Activated effector memory CD4-positive, alpha-beta T cell treated with anti-CD3 and anti-CD28 coated beads, Interleukin-2, amount 50 U/mL, for 16 hours (primary cell): ENCODE data around the gene MYDGF.
A peak's percentile ranks its signal among the peaks of the same experiment; 100 is the strongest.
"Not testable (repeated sequence)": the region's sequence is repeated elsewhere in the genome, so short reads cannot be mapped to it uniquely, and the experiment has no call there.

Experiments used
- DNase-seq: peaks from one replicate; pipeline ENCODE4 v3.0.0-alpha.2; 2020

Gene MYDGF

DNA sequence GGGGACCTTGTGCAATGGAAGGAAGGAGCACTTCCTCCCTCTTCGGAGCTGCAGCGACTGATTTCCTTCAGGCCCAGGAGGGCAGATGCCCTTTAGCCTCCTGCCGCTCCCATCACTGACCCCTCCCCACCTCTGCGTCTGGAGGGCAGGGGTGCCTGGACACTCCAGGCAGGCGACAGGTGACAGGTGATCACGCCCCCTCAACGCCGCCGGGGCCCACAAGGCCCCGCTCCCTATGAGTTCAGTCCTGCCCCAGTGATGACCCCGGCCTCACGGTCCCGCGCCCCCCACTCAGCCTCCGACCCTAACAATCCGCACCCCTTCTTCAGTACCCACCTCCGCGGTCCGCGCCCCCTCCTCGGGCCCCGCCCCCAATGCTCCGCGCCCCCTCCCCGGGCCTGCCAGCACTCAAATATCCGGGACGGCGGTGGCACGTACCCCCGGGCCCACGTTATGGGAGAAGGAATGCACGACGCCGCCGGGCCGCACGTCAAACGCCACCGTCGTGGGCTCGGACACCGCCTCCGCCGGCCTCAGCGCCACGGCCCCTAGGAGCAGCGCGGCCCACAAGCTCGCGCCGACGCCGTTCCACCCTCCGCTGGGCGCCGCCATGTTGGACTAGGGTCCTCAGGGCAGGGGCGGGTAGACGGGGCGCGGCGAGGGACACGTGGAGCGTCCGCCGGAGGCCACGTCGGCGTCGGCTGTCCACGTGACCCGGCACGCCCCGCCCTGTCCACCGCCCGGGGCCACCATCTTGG, at the start of gene MYDGF:
MYDGF (minus strand) TSS at position 620 of the 758 bp plus-strand sequence; CDS start at position 612, 8 bp downstream.
- DNase-seq, result peak; percentile 98

DNA sequence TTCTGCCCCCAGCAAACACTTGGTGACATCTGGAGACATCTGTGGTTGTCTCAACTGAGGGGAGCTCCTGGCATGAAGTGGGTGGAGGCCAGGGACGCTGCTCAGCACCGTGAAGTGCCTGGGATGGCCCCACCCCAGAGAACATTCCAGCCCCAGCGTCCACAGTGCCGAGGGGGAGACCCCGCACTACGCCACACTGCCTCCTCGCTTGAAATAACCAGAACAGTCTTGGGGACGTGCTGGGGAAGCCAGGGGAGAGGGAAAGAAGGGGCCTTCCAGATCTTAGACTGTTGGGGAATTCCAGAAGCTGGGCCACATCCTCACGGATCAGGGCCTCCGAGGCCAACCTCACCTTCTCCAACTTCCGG, 49.3 kb upstream of the MYDGF start:
- no peak for DNase-seq

DNA sequence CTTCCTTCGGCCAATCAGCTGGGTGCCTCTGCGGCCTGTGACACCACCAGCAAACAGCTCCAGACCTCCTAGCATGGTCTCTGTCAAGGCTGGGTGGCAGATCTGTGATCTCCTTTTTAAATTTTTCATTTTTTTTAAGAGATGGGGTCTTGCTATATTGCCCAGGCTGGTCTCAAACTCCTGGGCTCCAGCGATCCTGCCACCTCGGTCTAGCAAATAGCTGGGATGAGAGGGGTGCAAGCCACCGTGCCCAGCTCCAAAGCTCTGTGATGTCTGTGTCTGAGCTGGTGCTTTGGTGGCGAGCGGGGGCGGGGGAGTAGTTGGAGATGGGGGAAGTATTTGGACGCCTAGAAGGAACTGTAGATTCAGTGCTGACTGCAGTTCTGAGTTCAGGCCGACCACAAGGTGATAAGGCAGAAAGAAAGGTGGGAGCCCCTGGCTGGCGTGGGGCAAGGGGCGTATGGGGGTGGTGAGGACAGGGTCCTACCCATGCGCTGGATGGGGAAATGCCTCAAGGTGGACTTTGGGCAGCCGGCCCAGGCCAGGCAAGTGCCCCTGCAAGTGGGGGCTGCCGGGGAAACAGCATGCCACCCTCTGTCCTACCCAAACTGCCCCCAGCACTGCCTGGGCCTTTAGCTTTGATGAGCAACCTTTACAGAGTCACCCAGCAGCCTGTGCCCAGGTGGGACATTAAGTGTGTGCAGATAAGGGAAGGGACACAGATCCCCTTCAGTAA, 48.0 kb upstream of the MYDGF start:
- DNase-seq, result no peak

DNA sequence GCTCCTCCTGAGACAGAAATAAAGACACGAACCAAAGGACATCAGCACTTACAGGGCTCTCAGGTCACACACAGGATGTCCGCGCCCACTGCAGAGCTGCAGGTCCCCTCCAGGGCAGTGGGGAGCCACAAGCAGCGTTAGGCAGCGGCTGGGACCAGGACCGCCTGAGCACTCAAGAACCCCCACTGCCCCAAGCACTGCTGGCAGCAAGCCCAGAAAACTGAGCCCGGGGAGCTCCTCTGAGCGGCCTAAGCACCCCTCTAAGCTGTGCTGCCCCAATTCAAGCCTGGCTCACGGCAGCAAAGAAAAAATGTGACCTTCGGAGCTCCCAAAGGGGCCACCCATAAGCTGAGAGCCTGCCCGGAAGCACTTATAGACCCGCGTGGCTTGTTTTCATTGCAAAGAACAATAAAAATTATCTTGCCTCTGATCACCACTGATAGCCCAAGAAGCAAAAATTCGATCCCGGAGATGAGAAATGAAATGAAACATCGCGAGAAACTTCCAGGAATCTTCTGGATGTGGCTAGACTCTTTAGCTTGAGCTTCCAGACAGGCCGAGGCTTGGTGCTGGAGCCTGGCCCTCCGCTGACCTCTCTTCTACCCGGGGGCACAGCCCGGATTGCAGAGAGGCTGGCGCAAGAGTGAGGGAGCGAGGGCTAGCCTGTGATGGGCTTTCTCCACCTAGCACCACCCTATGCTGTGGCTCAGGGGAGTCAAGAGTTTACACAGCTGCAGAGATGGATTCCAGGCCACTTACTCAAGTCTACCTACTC, 47.2 kb upstream of the MYDGF start:
- DNase-seq, result no peak

DNA sequence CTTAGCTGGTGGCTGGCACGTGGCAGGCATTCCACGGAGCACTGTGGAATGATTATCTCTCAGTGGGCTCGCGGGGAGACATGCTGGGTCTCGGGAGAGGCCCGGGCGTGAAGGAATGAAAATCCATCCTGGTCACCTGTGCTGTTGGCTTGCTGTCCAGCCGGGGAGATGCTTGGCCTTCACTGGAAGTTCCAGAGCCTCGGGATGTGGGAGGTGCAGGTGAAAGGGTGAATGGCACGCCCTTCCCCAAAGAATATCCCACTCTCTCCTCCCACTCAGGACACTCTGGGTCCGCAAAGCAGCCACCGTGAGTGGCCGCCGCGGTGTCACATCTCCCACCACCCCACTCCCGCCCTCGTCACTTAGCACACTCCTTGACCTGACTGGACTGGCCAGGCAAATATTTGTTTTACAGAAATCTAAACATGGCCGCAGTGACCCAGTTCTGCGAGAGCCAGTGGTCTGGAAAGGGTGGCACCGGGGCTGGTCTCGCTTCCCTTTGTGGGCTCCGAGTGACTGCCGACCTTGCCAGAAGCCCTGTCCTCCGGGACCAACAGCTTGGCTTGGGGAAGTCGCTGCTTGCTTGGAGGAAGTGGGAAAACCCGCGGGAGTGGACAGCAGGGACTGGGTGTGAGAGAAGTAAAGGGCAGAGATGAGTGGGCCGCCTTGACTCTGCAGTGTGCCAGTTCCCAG, 45.5 kb upstream of the MYDGF start:
- DNase-seq, result no peak

DNA sequence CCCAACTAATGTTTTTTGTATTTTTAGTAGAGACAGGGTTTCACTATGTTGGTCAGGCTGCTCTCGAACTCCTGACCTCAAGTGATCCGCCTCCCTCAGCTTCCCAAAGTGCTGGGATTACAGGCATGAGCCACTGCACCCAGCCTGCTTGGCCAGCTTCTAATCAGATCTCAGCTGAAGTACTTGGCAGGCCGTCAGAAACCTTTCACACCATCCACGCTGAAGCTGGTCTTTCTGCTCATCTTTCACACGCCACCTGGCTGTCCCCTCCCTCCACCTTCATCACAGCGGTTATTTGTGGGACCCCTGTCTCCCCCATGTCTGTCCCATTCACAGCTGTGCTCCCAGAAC, 45.0 kb upstream of the MYDGF start:
- not testable (repeated sequence) for DNase-seq

DNA sequence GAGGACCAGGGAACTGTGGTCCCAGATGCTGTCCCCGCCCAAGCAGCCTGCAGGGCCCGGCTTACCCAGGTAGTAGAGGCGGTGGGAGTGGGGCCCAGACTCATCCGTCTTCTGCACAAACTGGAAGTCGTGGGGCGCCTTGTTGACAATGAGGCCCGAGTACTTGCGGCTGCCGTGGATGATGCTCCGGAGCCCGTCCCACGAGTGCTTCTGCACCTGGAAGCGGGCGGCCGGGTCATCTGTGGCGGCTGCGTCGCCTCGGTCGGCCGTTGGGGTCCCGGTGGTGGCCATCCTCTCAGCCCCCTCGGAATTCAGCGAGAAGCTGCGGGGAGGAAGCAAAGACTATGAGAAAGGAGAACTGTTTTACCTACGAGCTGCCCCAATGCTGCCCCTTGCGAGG, 43.9 kb upstream of the MYDGF start:
- DNase-seq, result no peak

DNA sequence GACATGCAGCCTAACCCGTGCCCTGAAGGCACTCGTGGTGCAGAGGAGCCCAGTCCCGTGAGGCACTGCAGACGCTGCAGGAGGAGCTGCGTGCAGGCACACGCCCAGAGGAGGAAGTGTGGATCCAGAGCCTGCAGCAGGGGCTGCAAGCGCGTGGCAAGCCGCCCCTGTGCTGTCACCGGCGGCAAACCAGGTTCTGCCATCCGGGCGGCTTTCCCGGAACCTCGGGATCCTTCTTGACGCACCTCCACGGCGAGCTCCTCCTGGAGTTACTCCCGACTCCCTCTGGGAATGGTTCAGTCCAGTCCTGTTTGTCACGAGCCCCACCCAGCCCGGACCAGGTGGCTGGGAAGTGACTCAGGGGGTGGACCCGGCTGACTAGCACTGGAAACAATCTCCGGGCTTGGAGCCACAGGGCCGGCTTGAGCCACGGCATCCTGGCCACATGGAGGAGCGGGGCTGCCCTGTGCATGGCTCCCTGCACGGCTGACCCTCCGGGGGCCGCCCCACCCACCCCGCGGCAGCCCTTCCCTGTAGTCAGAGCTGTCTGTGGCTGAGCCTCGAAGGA, 43.3 kb upstream of the MYDGF start:
- DNase-seq, result no peak

DNA sequence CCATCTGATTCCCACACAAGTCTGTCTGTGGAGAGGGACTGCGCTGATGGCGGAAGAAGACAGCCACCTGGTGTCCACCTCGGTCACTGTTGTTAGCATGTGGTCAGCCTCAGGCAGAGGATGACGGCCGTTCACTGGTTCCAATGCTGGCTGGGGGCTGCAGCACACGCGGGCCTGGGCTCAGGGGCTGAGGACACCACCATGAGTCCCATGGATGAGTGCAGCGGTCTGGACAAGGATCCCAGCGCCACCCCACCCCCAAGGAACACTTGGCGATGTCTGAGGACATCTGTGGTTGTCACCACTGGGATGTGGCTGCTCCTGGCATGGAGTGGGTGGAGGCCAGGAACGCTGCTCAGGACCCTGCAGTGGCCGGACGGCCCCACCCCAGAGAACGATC, 42.6 kb upstream of the MYDGF start:
- no peak for DNase-seq

DNA sequence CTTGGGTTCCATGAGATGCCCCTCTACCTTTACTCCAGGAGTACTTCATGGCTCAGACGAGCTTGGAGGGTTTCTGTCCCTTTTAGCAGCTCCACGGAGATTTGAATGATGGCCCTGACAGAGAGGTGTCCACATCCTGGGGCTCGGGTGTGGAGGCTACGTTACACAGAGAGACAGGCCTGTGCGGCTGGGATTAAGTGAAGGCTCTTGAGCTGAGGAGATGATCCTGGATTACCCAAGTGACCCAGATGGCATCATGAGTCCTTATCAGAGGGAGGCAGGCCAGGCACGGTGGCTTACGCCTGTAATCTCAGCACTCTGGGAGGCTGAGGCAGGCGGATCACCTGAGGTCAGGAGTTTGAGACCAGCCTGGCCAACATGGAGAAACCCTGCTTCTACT, 41.1 kb upstream of the MYDGF start:
- no peak for DNase-seq

DNA sequence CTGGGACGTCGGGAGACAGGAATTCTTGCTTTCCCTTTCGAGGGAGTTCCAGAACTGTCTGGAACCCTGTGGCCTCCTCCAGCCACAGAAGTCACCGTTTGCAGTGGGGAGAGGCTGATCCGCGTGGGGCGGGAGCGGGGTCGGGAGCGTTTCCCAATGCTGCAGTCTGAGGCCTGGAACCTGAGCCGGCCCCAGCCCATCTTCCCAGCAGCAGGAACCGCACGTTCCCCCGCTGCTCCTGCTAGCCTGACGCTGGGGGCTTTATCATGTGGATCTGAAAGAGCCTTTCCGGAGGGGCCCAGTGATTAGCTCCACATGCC, 40.1 kb upstream of the MYDGF start:
- DNase-seq, result no peak

DNA sequence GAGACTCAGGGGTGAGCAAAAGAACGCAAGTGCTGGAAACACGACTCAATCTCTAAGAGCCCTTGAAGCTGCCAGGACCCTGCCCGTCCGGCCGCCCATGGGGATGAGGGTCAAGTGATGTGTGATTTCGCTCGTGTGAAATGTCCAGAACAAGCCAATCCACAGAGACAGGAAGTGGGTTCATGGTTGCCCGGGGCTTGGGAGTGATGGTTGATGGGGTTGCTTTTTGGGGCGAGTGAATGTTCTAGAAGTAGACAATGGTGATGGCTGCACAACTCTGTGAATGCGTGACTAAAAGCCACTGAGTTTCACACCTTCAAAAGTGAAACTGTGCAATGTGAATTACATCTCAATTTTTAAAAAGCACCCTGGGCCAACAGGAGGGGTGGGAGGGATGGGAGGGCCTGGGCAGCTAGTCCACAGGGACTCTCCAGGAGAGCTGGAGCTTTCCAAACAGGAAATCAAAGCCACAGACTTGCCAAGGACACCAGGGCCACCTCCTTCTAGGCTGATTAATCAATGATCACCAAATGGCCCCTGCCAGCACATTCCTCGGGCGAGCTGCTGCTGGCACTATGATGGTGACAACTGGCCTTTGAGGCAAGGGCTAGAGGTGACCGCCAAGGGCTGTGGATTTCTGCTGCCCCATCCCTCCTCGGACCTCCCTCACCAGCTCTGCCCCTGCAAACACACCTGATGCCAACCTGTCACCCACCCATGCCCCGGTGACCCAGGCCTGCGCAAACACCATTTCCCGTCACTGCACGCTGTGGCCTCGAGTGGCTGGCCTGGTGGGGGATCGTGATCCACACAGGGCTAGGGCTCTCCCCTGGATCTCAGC, 39.5 kb upstream of the MYDGF start:
- no peak for DNase-seq

DNA sequence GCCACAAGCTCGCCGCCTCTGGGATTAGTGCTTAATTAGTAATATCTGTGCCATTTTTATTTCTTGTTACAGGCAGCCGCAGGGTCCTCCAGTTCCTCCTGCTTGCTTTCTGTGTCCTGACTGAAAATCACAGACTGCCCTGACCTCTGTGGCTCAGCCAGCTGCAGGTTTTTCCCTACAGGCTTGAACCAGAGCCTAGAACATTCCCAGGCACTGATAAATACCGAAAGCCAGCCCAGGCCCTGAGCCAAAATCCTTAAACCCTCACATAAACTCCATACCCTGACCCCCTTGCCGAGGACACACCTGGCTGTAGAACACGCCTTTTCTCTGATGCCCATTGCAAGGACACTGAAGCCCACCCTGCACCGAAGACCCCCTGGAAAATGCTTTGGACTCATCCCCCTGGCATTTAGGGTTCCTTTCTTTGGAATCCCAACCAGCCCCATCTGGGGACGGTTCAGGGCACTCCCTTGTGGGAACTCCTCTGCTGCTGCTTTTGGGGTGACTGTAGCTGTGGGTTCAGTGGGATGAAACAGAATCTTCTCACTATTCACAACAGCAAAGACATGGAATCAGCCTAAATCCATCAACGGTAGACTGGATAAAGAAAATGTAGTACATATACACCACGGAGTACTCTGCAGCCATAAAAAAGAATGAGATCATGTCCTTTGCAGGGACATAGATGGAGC, 38.0 kb upstream of the MYDGF start:
- DNase-seq, result no peak

DNA sequence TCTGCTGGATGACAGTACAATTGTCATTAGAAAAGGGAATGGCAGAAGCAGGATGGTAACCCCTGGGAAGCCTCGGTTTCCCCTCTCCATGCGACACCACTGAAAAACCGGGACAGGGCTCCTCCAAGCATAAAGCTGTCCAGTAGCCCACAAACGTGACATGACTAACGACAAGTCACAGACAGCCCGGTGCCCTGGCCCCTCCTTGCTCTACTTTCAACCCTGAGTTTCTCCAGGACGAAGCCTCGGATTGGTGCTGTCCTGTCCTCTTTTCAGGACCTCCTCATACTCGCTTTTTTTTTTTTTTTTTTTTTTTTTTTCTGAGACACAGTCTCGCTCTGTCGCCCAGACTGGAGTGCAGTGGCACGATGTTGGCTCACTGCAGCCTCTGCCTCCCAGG, 37.2 kb upstream of the MYDGF start:
- DNase-seq, result no peak

DNA sequence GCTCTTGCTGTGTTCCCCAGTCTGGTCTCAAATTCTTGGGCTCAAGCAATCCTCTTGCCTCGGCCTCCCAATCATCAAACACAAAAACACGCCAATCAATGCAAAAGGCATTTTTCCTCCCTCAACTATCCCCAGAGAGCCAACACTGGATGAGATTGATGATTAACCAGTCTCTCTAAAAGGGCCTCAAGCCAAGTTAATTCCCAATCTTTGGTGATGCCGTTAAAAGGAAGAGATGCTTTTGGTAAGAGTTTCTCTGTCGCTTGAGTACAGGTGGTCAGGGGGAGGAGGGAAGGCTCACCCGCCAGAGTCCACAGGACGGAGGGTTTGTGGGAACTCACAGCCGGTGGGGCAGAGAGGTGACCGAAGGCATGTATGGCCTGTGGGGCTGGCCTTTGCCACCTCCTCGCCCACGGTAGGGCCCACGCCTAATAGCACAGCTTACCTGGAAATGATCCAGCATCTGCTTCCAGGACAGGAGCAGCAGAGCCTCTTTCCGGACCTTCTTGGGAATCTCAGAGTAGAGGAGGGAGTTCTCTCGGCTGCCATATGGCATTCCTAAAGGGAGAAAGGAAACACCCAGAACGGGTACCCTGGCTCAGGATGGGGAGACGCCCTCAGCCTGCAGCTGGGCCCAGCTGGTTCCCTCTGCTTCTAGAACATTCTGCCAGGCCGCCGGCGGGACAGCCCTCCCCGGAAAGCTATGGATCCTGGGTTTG, 35.4 kb upstream of the MYDGF start:
- no peak for DNase-seq

DNA sequence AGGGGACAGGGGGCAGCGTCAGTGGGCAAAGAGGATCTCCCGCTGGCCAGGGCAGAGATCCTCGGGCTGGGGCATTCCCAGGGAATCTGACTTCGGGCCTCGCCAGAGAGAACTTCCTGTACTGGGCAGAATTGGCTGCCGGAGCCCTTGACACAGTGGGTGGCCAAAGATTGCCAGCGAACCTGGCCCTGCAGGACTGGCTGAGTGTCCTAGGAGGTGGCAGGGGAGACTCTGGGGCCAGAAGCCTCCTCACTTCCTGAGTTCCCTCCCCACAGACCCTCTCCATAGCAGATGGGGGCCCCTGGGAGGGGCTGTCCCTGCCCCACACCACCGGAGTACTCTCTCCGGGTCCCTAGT, 34.2 kb upstream of the MYDGF start:
- no peak for DNase-seq

DNA sequence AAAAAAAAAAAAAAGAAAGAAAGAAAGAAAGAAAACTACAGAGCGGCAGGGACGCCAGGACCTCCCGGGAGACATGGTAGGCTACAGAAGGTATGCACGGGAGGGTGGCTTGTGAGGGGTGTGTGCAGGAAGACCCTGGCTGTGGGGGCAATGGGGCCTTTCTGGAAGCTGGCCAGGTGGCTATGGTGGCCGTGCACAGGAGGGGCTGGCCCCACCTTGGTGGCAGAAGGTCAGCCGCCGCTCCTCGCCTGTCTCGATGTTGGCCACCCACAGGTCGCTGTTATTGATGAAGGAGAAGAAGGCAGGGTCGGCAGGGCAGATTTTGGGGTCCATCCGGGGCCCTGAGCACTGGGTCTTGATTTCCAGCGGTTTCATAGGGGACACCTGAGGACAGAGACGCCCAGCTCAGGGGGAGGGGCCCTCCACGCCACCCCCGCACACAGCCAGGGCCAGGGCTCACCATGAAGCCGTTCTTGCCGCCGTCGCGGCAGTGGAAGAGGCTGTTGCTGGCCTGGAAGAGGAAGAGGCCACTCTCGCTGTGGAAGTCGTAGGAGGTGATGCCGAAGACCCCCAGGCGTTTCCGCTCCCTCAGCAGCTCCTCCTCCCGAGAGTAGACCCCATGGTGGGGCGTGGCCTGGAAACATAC, 33.7 kb upstream of the MYDGF start:
- DNase-seq, result no peak

DNA sequence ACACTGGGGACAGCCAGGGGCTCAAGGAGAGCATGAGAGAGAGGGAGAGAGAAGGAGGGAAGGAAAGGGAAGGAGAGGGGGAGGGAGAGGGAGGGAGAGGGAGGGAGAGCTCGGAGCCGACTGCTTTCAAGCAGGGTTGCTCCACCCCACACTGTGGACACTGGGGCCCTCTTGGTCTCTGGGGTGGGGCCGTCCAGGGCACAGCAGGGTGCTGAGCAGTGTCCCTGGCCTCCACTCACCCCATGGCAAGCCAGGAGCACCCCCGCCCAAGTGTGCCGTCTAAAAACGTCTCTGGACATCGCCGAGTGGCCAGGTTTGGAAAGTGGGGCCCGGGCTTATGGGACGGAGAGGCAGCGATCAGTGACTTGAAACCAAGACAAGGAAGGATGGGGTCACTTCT, 32.6 kb upstream of the MYDGF start:
- DNase-seq, result no peak

DNA sequence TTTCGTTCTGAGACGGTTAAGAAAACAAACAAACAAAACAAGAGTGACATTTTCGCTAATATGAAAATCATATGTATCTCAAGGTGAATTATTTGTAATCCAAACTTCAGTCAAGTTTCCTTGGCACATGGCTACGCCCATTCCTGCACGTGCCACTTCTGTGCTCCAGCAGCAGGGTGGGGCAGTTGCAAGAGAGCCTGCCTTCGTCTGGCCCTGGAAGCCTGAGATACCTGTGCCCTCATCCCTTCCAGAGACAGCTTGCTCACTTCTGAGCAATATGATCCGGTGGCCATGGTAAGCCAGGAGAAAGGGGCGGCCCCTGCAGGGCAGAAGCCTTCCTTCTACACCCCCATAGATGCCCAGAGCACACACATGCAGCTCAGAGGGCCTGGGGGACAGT, 31.4 kb upstream of the MYDGF start:
- no peak for DNase-seq

DNA sequence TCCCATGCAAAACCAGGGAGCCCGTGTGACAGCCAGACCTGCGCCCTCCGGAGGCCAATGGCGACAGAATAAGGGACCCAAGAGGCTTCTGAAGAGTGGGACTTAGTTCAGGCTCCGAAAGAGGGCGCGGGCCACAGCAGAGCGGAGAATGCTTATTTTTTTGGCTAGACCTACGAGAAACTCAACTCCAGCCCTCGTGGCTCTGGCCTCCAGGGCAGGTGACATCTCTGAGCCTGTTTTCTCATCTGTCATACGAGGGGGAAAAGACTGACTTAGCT, 30.5 kb upstream of the MYDGF start:
- no peak for DNase-seq
